Esophagus (tissue), 2 donors: Measurements from ENCODE around the gene FAAP100. TPM values are rescaled to one million over a fixed set of nuclear protein-coding genes. Genes with fewer than 3 reads are reported as not detected.

ENCODE experiments used
- H3K27ac ChIP-seq, 2 donors: one replicate each; pipeline ENCODE4 v1.5.1; 2013; ENCODE audit warnings: low read depth in 2 of 2, mild to moderate bottlenecking in 2 of 2, inconsistent platforms in 1 of 2, low read length in 1 of 2, moderate library complexity in 1 of 2
- H3K27me3 ChIP-seq, 2 donors: one replicate each; pipeline ENCODE4 v1.6.1; 2013; ENCODE audit warnings: low read length in 2 of 2, control low read depth in 1 of 2, mild to moderate bottlenecking in 1 of 2; ENCODE audit not compliant: insufficient read depth in 2 of 2, control insufficient read depth in 1 of 2
- H3K36me3 ChIP-seq, 2 donors: one replicate each; pipeline ENCODE4 v1.6.1; 2013; ENCODE audit warnings: low read length in 1 of 2; ENCODE audit not compliant: control insufficient read depth in 2 of 2, insufficient read depth in 2 of 2
- H3K4me1 ChIP-seq, 2 donors: one replicate each; pipeline ENCODE4 v1.6.1; 2013; ENCODE audit warnings: low read length in 1 of 2; ENCODE audit not compliant: control insufficient read depth in 2 of 2, insufficient read depth in 2 of 2
- H3K4me3 ChIP-seq, 2 donors: one replicate each; pipeline ENCODE4 v1.5.1; 2013; ENCODE audit warnings: low read length in 2 of 2, mild to moderate bottlenecking in 2 of 2, low read depth in 1 of 2, moderate library complexity in 1 of 2
- H3K9me3 ChIP-seq, 2 donors: one replicate each; pipeline ENCODE4 v1.6.1; 2013; ENCODE audit warnings: mild to moderate bottlenecking in 2 of 2, low read depth in 1 of 2, low read length in 1 of 2, moderate library complexity in 1 of 2; ENCODE audit not compliant: control insufficient read depth in 2 of 2, insufficient read depth in 1 of 2
- WGBS, 2 donors: extraction: QIAGEN DNeasy Blood & Tissue Kit; methylation state at CpG; one replicate each; pipeline ENCODE4 v1.1.7; 2013; 5-methylcytosine and 5-hydroxymethylcytosine counted together
- polyA plus RNA-seq, 2 donors: library from polyadenylated mRNA; stranded (reverse); fragments of 200-250 nt; gene quantifications; one replicate each; pipeline ENCODE4 v1.2.3, GENCODE V29; 2013
- donor health status: healthy with polysubstance abuse.
- donor health status: Bipolar disorder and iron deficiency.

The FAAP100 gene
- polyA plus RNA-seq, 2 donors = 17.3 to 27.1 TPM

DNA sequence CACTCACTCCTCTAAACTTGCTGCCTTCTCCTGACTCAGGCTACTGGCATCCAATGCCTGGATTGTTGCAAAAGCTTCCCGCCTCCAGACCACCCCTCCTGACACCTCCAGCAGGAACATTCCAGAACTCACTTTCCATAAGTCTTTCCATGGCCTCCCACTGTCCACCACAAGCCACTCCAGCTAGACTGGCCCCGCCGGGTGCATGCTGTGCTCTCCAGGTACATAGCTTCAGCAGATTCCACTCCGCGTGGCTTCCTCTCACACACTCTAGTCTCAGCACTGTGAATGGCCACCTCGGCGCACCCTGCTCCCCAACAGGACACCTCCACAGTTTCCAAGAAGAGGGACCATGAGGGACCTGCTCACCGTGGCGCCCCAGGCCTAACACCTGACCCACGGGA, 25.9 kb upstream of the FAAP100 start:
- Histone ChIP-seq H3K27me3 (no peaks in the 10 kb centered on the region), H3K27ac (no peak overlapping the region), H3K4me1 (peaks cover 2 to 11% of the 10 kb centered on the region in 2 donors), H3K36me3 (peaks cover 3 to 51% of the 10 kb centered on the region in 2 donors), H3K9me3 (no peaks in the 10 kb centered on the region), H3K4me3 (no peak overlapping the region)
- WGBS, 2 donors = 94 to 96% methylated on average over 10 of the region's 10 CpGs

DNA sequence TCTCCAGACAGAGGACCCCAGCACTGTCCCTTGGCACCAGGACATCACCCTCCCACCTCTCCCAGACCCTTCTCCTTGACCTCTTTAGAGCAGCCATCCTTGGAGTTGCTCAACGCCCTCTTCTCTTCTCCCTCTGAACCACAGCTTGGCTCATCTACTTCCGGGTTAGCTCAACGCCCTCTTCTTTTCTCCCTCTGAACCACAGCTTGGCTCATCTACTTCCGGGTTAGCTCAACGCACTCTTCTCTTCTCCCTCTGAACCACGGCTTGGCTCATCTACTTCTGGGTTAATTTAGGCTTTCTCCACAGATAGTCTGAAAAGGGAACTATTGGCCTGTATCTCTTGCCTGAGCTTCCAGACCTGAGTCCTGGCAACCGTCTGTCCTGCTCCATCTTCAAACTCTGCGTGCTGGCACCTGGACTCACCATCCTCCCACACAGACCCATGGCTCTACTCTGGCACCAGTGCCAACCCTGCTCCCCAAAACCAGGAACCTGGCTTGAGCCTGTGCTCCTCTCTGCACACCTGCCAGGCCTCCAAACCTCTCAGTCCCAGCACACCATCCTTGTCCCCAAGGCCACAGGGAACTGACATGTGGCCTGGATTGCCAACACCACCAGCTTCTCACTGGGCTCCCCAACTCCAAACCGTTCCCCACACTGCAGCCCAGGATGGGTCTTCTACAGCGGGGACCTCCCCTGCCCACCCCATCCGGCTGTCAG, 25.3 kb upstream of the FAAP100 start:
- Histone ChIP-seq H3K9me3 (no peaks in the 10 kb centered on the region), H3K36me3 (peaks cover 3 to 47% of the 10 kb centered on the region in 2 donors), H3K4me3 (no peak overlapping the region), H3K4me1 (peaks cover 2 to 11% of the 10 kb centered on the region in 2 donors), H3K27me3 (no peaks in the 10 kb centered on the region), H3K27ac (no peak overlapping the region)
- 79 to 86% methylated on average over 11 of the region's 11 CpGs for WGBS, 2 donors

DNA sequence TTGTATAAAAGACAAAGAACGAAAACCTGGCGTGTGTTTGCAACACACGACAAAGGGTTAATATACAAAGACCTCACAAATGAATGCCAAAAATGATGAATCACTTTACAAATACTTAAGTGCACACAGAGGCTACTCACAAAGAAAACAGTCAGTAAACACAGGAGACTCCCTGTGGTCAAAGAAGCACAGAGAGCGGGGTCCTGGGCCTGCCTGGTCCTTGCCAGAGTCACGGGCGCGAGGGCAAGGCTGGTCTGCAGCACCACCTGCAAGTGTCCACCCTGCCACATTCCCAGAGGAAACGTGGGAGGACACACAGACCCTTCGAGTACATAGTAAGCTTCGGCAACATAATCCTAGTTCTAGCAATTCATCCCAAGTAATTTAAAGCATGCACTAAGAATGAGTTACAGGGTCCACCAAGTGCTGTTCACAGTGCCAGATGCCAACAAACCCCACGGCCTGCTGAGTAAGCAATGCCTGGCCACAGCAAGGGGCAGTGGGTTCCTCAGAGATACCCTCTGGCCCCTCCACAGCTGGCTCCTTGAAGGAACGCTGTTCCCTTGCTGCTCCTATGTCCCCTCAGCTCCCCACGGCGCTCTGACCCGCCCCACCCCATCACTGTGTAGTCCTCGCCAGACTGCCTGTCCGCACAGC, 24.6 kb upstream of the FAAP100 start:
- Histone ChIP-seq H3K36me3 (peaks cover 4 to 43% of the 10 kb centered on the region in 2 donors), H3K9me3 (no peaks in the 10 kb centered on the region), H3K4me3 (no peak overlapping the region), H3K27me3 (no peaks in the 10 kb centered on the region), H3K27ac (no peak overlapping the region), H3K4me1 (peaks cover 2 to 11% of the 10 kb centered on the region in 2 donors)
- WGBS, 2 donors = 56 to 68% methylated on average over 16 to 17 of the region's 17 CpGs

DNA sequence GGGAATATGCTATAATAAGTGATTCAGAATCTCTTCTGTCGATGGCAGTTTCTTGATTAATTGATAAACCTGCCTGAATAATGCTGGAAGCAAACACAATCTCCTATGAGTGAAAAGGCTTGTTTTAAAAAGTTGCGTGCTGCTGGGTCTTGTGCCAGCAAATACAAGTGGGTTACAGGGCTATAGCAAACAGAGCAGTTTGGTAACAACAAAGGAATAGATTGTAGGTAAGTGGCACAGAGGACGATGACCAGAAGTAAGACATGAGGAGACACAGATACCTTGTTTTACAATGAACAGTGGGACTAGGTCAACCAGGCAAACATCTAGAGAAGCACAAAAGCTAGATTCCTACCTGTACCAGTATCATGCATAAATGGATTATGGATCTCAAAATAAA, 23.7 kb upstream of the FAAP100 start:
- peaks cover 2 to 11% of the 10 kb centered on the region in 2 donors for H3K4me1 ChIP-seq
- 78 to 88% methylated on average over 3 of the region's 3 CpGs for WGBS, 2 donors
- H3K36me3 ChIP-seq = peaks cover 5 to 48% of the 10 kb centered on the region in 2 donors
- H3K27ac ChIP-seq = no peak overlapping the region
- no peaks in the 10 kb centered on the region for H3K27me3 ChIP-seq
- H3K9me3 ChIP-seq = no peaks in the 10 kb centered on the region
- H3K4me3 ChIP-seq = no peak overlapping the region

DNA sequence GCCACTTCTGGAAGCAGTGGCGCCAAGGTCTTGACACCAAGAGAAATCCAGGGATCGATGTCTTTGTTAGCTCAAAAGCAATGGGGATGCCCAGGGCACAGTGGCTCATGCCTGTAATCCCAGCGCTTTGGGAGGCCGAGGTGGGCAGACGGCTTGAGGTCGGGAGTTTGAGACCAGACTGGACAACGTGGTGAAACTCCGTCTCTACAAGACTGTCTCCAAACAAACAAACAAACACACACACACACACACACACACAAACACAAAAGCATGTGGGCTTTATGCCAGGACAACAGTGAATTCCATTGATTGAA, 22.4 kb upstream of the FAAP100 start:
- 85 to 91% methylated on average over 8 of the region's 8 CpGs for WGBS, 2 donors

DNA sequence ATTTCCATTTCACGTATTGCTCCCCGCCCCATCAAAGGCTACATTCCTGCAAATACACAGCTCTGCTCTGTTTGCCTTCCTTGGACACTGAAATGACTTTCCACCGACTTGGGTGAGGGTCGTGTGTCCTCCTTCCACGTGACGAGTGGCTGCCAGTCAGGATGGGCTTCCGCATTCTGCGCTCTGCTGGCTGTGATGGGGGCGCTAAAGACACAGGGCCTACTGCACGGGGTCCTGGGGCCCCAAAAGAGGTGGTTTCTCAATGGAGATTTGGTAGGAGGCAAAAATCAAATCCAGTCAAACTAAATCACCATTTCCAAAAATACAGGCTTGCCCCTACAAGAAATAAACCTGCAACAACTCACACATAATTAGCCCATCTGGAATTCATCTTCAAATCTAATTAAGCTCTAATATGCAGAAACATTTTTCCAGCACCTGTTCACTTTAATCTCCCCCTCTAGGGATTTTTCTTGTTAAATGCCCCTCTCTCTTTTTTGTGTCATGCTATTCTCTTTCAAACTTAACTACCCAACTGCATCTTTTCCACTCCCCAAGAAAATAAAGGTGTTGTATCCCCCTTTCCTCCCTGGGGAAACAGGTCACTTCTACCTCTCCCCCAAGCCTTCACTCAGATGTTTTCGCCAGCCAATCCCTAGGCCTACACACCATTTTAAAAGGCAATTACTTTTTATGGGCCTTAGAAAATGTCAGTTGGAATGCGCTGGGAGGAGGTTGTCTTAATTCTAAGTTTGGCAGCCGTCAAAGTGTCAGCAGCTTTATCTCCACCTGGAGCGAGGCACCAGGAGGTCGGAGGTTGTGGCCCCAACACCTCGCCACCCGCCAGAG, 21.9 kb upstream of the FAAP100 start:
- H3K9me3 ChIP-seq = no peaks in the 10 kb centered on the region
- H3K4me3 ChIP-seq = no peak overlapping the region
- 87 to 88% methylated on average over 17 of the region's 17 CpGs for WGBS, 2 donors
- no peaks in the 10 kb centered on the region for H3K27me3 ChIP-seq
- peaks cover 10 to 53% of the 10 kb centered on the region in 2 donors for H3K36me3 ChIP-seq
- peaks cover 4 to 11% of the 10 kb centered on the region in 2 donors for H3K4me1 ChIP-seq
- no peak overlapping the region for H3K27ac ChIP-seq

More for the DNA sequence above, 22.4 kb upstream of the FAAP100 start:
- Histone ChIP-seq H3K27me3 (no peaks in the 10 kb centered on the region), H3K9me3 (no peaks in the 10 kb centered on the region), H3K27ac (no peak overlapping the region), H3K36me3 (peaks cover 5 to 53% of the 10 kb centered on the region in 2 donors), H3K4me3 (no peak overlapping the region), H3K4me1 (peaks cover 4 to 11% of the 10 kb centered on the region in 2 donors)

DNA sequence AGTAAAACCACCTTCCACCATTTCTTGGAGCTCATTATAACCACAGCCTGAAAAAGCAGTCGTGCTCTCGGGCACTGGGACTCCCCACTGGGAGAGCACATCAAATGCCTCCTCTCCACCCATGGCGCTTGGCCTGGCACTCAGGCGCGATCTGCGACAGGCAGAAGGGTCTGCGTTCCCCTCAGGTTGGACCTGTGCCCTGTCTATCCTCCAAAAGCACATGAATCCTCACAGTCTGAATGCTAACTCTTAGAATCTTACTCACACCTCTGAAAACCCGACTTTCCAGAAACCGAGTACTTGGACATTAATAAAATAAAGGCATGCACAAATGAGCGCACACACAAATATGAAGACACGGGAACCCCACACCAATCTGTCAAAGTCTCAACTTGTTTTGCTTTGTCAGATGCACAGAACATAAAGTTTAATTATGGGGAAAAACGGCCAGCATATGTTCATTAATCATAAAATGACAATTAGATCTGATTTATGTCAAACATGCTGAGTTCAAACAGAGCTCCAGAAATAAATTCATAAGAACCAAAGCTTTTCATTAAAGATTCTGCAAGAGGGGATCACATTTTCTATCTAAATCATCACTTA, 20.5 kb upstream of the FAAP100 start:
- H3K4me1 ChIP-seq = peaks cover 4 to 6% of the 10 kb centered on the region in 2 donors
- WGBS, 2 donors = 79 to 88% methylated on average over 12 of the region's 12 CpGs
- no peaks in the 10 kb centered on the region for H3K9me3 ChIP-seq
- no peak overlapping the region for H3K27ac ChIP-seq
- H3K4me3 ChIP-seq = no peak overlapping the region
- H3K36me3 ChIP-seq = peaks cover 11 to 54% of the 10 kb centered on the region in 2 donors
- H3K27me3 ChIP-seq = no peaks in the 10 kb centered on the region

DNA sequence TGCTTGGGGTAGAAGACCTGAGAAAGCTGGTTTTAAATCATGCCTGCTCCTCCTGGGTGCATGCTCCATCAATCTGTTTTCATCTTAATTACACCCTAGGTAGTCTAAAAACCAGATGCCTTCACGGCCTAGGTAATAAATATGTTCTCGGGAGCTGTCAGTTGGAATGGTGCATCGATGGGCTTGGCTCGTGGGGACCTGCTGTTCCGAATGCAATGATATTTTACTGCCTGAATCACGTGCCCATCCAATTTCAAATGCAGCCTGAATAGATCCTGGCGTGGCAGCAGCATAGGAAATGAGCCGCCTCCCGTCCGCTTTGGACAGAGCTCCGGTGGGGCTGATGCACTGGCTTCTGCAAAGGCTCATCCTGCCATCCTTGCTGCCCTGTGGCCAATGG, 18.8 kb upstream of the FAAP100 start:
- Histone ChIP-seq H3K36me3 (peaks cover 16 to 58% of the 10 kb centered on the region in 2 donors), H3K27me3 (no peaks in the 10 kb centered on the region), H3K27ac (no peak overlapping the region), H3K4me1 (peaks cover 2 to 7% of the 10 kb centered on the region in 2 donors), H3K4me3 (no peak overlapping the region), H3K9me3 (no peaks in the 10 kb centered on the region)
- 91 to 94% methylated on average over 11 of the region's 11 CpGs for WGBS, 2 donors

DNA sequence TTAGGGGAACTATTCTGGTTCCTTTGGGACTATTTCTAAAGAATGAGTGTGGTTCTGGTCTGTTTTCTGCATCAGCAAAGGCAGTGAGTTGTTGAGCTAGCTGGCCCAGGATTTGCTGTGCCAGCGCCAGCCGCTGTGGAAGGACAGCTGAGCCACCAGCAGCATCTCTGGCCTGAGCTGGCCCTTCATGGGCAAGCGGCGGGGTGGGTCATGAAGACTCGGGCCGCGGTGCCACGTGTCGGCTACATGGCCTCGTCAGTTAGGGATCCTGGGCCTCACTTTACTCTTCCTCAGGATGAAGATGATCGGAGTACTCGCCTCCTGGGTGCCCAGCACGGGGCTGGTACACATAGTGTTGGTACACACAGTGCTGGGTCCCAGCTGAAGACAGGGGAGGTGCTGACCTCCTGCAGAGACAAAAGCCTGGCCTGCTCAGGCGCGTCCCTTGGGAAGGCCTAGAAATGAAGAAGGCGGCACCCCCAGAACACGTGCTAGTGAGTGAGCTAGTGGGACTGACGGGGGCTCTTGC, 17.9 kb upstream of the FAAP100 start:
- no peaks in the 10 kb centered on the region for H3K27me3 ChIP-seq
- no peak overlapping the region for H3K27ac ChIP-seq
- peaks cover 16 to 62% of the 10 kb centered on the region in 2 donors for H3K36me3 ChIP-seq
- H3K4me1 ChIP-seq = peaks cover 2 to 7% of the 10 kb centered on the region in 2 donors
- H3K4me3 ChIP-seq = no peak overlapping the region
- 95 to 96% methylated on average over 18 of the region's 18 CpGs for WGBS, 2 donors
- no peaks in the 10 kb centered on the region for H3K9me3 ChIP-seq
